AG08396 (cell line): ENCODE measurements around the gene STX10.
"Not testable (repeated sequence)": the region's sequence is repeated elsewhere in the genome, so short reads cannot be mapped to it uniquely, and the experiment has no call there.

Experiments
- DNase-seq: peaks from one replicate; pipeline ENCODE4 v3.0.0; 2012; ENCODE audit warnings: low spot score, mixed read lengths

Gene STX10

GRCh38 chr19:13164343-13165161 lies 14.4 kb upstream of the STX10 start:
- DNase-seq = peak; percentile 38

- DNase-seq = peak; percentile 85
Observed at GRCh38 chr19:13163609-13164342, 13.6 kb upstream of the STX10 start.

- DNase-seq = peak; percentile 91
Observed at GRCh38 chr19:13162724-13163608, 12.8 kb upstream of the STX10 start.

GRCh38 chr19:13160557-13160956 lies 10.4 kb upstream of the STX10 start:
- peak; percentile 49 for DNase-seq

- no peak for DNase-seq
Observed at GRCh38 chr19:13159713-13160112, 9.5 kb upstream of the STX10 start.

- DNase-seq = peak; percentile 73
Observed at GRCh38 chr19:13155472-13156359, 5.5 kb upstream of the STX10 start.

GRCh38 chr19:13154911-13155471 lies 4.8 kb upstream of the STX10 start:
- peak; percentile 63 for DNase-seq

- peak; percentile 86 for DNase-seq
Observed at GRCh38 chr19:13154241-13154778, 4.1 kb upstream of the STX10 start.

GRCh38 chr19:13153569-13154240 lies 3.5 kb upstream of the STX10 start:
- peak; percentile 33 for DNase-seq

- peak; percentile 96 for DNase-seq
Observed at GRCh38 chr19:13152974-13153568, 2.9 kb upstream of the STX10 start.

GRCh38 chr19:13152356-13152973 lies 2.3 kb upstream of the STX10 start:
- no peak for DNase-seq

GRCh38 chr19:13151605-13152355 lies 1.6 kb upstream of the STX10 start:
- peak; percentile 97 for DNase-seq

GRCh38 chr19:13150931-13151604 lies 893 bp upstream of the STX10 start:
- DNase-seq = no peak

- DNase-seq = no peak
Observed at GRCh38 chr19:13149628-13150186, 468 bp downstream of the STX10 start.

GRCh38 chr19:13149173-13149627 lies 975 bp downstream of the STX10 start:
- DNase-seq = not testable (repeated sequence)

- no peak for DNase-seq
Observed at GRCh38 chr19:13146763-13147563, 3.2 kb downstream of the STX10 start.
